Sigmoid colon (tissue), 4 donors: Measurements from ENCODE around the gene HARS1.

ENCODE experiments used
- CTCF ChIP-seq, 4 experiments: fragments of 450-650 bp in 3 of 4; fragments of 200-600 bp in 1 of 4; IDR thresholded peaks; one replicate each; pipeline ENCODE4 v1.5.1; 2016 to 2019; ENCODE audit warnings: antibody characterized with exemption in 4 of 4, mild to moderate bottlenecking in 3 of 4, moderate library complexity in 2 of 4
- POLR2AphosphoS5 ChIP-seq, 4 donors: sonication (generic); formaldehyde crosslinking; IDR thresholded peaks; one replicate each; pipeline ENCODE4 v1.6.1; 2017; ENCODE audit warnings: antibody characterized with exemption in 4 of 4

- TF ChIP-seq CTCF (IDR thresholded peaks at IDR 0.05) = no peak
- TF ChIP-seq POLR2AphosphoS5 (IDR thresholded peaks at IDR 0.05) = no peak
Measured at GRCh38 chr5:140690376-140690932, 716 bp downstream of the HARS1 start.
